GM21576 (cell line): ENCODE data around the gene PCYT1A.
"Not testable (repeated sequence)": the region's sequence is repeated elsewhere in the genome, so short reads cannot be mapped to it uniquely, and the experiment has no call there.

ENCODE experiments used
- ATAC-seq: cut with Tn5 transposase; IDR thresholded peaks from one replicate; pipeline ENCODE4 v1.9.1; 2021; ENCODE audit warnings: mild to moderate bottlenecking, moderate library complexity; ENCODE audit not compliant: unreplicated experiment

Gene PCYT1A

GRCh38 chr3:196288141-196288460 lies 575 bp upstream of the PCYT1A start:
- no peak for ATAC-seq

DNA sequence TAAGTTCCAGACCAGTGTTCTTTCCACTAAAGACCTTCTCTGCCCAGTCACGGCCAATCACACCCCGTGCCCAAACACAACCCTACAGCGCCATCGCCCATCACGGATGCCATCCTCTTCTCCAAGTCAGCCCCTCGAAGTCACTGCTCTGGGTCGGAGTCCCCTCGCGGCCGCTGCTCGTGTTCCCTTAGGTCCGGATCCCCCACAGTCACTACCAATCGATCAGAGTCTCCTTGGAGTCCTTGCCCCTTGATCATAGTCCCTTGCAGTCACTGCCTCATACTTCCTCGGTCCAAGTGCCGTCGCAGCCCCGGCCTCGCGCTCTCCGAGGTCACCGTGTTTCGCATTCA lies 461 bp downstream of the PCYT1A start:
- peak; percentile 25 for ATAC-seq

- ATAC-seq = no peak
Observed at GRCh38 chr3:196284396-196284795, 3.1 kb downstream of the PCYT1A start.

DNA sequence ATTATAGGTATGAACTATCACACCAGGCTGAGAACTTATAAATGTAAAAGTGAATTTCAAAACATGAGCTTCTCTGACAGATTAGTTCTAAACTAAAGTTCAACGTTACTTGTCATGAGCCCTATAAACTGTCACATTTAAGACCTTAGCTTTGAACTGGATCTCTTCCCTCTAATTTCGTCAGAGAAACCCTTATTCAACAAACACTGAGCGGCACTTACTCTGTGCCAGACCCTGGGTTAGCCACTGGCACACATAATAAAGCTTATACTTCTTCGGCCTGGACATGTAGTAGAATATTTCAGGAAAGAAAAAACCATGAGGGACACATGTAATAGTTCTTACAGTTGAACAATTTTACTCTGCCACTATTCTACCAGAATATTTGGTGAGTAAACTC lies 5.6 kb downstream of the PCYT1A start:
- ATAC-seq = no peak

- ATAC-seq = peak; percentile 63
Observed at GRCh38 chr3:196280689-196281440, 6.7 kb downstream of the PCYT1A start.

GRCh38 chr3:196275126-196275525 lies 12.4 kb downstream of the PCYT1A start:
- ATAC-seq = no peak

GRCh38 chr3:196274585-196274984 lies 12.9 kb downstream of the PCYT1A start:
- ATAC-seq = peak; percentile 82

GRCh38 chr3:196273655-196274054 lies 13.9 kb downstream of the PCYT1A start:
- ATAC-seq = no peak

DNA sequence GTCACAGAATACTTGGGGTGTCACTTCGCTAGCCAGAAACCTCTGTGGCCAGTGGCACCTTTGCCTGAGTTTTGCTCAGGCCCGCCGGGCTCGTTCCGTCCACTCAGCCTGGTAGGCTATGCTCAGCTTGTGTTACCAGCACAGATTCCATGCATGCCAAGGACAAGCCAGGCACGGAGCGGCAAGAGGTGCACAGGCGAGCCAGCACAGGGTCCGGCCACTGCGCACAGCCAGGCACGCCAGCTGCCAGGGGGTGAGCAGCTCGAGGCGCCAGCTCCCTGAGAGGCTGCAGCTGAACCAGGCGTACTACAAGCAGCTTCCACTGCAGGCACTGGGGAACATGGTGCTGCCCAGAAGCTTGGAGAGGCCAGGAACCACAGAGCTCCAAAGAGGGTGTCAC lies 14.7 kb downstream of the PCYT1A start:
- ATAC-seq = no peak

GRCh38 chr3:196270499-196270898 lies 17.0 kb downstream of the PCYT1A start:
- ATAC-seq = no peak

DNA sequence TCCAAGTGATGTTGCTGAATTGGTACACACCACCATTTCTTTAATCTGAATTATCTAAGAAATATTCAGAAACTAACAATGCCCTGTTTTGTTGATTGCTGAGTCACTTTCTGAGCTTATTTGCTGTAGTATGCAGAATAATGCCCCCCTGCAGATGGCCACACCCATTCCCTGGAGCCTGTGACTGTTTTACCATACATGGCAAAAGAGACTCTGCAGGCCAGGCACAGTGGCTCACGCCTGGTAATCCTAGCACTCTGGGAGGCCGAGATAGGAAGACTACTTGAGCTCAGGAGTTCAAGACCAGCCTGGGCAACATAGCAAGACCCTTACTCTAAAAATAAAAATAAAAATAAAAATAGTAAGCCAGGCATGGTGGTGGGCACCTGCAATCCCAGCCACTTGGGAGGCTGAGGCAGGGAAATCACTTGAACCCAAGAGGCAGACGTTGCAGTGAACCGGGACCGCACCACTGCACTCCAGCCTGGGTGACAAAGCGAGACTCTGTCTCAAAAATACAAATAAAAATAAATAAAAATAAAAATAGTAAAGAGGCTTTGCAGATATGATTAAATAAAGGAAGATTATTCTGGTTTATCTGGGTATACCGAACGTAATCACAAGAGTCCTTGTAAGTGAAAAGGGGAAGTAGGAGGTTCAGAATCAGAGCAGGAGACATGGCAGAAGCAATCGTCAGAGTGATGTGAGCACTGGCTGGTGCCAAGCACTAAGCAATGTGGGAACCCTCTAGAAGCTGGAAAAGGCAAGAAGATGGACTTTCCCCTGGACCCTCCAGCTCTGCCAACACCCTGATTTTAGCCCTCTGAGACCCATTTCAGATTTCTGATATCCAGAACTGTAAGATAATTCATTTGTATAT lies 19.0 kb downstream of the PCYT1A start:
- ATAC-seq = no peak

DNA sequence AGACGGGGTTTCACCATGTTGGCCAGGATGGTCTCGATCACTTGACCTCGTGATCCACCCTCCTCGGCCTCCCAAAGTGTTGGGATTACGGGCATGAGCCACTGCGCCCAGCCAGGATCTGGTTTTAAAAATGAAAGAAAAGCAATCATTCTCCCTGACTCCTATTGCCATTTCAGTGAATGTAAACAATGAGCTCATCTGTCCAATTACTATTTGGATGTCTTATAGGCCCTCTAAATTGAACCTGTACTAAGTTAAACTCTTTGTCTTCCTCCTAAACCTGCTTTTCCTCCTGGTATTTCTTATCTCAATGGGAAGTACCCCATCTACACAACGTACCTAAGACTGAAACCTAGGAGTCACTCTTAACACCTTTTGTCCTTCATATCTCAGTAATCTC lies 23.7 kb downstream of the PCYT1A start:
- ATAC-seq = no peak

GRCh38 chr3:196260784-196261183 lies 26.7 kb downstream of the PCYT1A start:
- ATAC-seq = no peak

DNA sequence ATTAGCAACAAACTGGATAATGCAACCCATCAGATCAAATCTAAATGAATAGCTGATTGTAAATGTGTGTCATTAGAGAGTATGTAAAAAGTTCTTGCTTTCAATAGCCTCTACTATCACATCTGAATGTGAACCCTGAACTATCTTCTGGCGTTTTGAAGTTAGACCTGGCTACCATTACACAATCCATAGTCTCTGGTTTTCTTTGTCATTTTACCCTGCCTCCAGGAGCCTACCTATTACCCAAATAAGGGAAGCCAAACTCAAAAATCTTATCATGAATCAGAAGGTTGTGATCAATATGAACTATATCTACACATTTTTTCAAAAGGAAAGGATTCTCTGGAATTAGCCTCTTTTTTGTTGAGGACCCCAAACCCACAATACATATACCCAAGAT lies 31.8 kb downstream of the PCYT1A start:
- no peak for ATAC-seq

DNA sequence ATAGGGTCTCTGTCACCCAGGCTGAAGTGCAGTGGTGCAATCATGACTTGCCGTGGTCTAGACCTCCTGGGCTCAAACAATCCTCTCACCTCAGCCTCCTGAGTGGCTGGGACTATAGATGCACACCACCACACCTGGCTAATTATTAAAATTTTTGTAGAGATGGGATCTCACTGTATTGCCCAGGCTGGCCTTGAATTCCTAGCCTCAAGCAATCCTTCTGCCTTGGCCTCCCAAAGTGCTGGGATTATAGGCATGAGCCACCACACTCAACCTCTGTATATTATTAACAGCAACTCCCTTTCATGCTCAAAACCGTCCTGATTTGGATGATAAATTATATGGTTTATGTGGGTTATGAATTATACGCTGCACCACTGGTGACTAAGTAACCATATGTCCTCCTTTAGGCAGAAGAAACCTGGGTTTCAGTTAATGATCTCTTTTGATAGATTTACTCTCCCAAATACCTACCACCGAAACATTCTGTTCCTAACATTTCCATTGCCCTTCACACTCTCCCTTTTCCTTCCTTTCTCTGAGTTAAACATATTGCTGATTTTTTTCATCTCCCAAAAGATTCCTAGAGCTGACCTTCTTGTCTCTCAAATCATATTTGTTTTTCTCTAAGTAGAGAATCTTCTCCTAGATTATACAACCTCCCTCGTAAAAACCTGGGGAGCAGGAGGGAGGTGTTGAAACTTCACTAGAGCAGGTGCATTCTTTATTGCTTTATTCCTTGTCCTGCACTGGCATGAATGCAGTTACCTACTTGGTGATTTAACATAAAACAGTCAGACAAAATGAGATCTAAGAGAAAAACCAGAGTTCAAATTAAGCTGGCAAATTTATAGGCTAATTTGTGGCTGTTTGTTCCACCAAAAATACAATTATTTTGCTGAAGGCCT lies 32.9 kb downstream of the PCYT1A start:
- no peak for ATAC-seq

- ATAC-seq = no peak
Observed at GRCh38 chr3:196251918-196252317, 35.6 kb downstream of the PCYT1A start.

DNA sequence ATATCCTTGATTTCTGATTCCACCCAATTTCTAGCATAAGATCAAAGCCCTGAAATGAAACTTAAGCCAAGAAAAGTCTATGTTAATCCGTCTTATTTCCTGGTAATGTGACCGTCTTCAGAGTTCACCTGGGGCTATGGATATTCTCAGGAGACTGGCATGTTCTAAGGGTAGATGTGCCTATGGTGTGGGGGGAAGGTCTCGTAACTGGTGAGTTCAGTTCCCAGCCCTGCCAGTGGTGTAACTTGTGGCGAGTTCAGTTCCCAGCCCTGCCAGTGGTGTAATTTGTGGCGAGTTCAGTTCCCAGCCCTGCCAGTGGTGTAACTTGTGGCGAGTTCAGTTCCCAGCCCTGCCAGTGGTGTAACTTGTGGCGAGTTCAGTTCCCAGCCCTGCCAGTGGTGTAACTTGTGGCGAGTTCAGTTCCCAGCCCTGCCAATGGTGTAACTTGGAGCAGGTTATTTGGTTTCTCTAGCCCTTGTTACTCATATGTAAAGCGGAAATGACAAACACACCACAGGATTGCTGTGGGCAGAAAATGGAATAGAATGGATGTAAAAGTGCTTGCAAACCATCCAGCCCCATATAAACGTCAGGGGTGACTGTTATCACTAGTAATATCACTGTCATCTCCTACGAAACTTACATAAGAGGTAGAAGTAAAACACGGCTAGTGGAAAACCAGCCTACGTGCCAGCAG lies 40.8 kb downstream of the PCYT1A start:
- ATAC-seq = no peak

DNA sequence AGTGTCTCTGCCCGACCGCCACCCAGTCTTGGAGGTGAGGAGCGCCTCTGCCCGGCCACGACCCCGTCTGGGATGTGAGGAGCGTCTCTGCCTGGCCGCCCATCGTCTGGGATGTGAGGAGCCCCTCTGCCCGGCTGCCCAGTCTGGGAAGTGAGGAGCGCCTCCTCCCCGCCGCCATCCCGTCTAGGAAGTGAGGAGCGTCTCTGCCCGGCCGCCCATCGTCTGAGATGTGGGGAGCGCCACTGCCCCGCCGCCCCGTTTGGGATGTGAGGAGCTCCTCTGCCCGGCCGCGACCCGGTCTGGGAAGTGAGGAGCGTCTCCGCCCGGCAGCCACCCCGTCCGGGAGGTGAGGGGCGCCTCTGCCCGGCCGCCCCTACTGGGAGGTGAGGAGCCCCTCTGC lies 43.4 kb downstream of the PCYT1A start:
- not testable (repeated sequence) for ATAC-seq

DNA sequence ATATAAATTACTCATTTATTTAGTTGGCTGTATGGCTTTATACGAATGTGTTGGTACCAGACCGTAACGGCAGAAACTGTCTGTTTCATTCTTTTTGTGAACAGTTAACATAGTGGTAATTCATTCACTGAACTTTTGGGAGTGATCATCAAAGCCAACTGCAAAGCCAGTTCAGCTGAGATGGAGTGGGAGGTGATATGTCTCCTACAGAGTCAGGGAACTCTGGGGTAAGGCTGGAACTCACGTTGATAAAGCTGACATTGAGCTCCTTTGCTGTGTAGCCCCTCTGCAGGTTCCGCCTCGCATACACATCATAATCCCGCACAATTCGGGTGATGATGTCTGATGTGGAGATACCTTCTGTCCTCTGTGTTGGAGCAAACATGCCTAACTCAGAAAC lies 45.8 kb downstream of the PCYT1A start:
- no peak for ATAC-seq

DNA sequence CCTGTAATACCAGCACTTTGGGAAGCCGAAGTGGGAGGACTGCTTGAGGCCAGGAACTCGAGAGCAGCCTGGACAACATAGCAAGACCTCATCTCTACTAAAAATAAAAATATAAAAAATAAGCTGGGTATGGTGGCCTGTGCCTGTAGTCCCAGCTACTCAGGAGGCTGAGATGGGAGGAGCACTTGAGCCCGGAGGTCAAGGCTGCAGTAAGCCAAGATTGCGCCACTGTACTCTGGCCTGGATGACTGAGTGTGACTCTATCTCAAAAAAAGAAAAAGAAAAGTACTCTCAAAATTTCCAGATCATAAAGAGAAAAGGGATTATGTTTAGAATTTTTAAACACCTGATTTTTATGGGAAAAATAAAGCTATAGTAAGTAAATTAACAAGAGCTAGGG lies 47.1 kb downstream of the PCYT1A start:
- no peak for ATAC-seq
